Mesothelial cell of epicardium (in vitro differentiated cells): Measurements from ENCODE around the gene ALS2. TPM values are rescaled to one million over a fixed set of nuclear protein-coding genes. Genes with fewer than 3 reads are reported as not detected.
A peak's percentile ranks its signal among the peaks of the same experiment; 100 is the strongest.

Source experiments
- DNase-seq, 2 experiments: peaks; one replicate each; pipeline ENCODE4 v3.0.0; 2021; ENCODE audit warnings: low spot score in 2 of 2; ENCODE audit not compliant: unreplicated experiment in 2 of 2
- H3K27ac Mint-ChIP-seq: 2 replicates; pipeline ENCODE4 v1.8.0; 2021; ENCODE audit warnings: mixed read lengths
- H3K27me3 Mint-ChIP-seq: 2 replicates; pipeline ENCODE4 v1.8.0; 2021; ENCODE audit warnings: low read depth, mixed read lengths
- H3K36me3 Mint-ChIP-seq: 2 replicates; pipeline ENCODE4 v1.8.0; 2021; ENCODE audit warnings: mixed read lengths
- H3K4me1 Mint-ChIP-seq: 2 replicates; pipeline ENCODE4 v1.8.0; 2021; ENCODE audit warnings: mixed read lengths
- H3K4me3 Mint-ChIP-seq: 2 replicates; pipeline ENCODE4 v1.8.0; 2021; ENCODE audit warnings: mild to moderate bottlenecking, moderate library complexity, mixed read lengths
- H3K9me3 Mint-ChIP-seq: 2 replicates; pipeline ENCODE4 v1.8.0; 2021; ENCODE audit warnings: mixed read lengths
- CTCF ChIP-seq: fragments of 200-600 bp; sonication (generic); IDR thresholded peaks from one replicate; pipeline ENCODE4 v1.5.0; 2021; ENCODE audit warnings: antibody characterized with exemption; ENCODE audit not compliant: unreplicated experiment
- total RNA-seq: library from RNA; stranded (reverse); gene quantifications from 3 replicates; pipeline ENCODE4 v1.2.1, GENCODE V29; 2021

ALS2 gene
- total RNA-seq, 1 donor from 2014 or later: 36.1 TPM

GRCh38 chr2:201797175-201797840 lies 16.6 kb upstream of the ALS2 start:
- no peak for DNase-seq
- no peak for TF ChIP-seq CTCF
- Mint-ChIP-seq H3K27me3 (no peaks in the 10 kb centered on the region), H3K4me3 (no peak overlapping the region), H3K4me1 (peaks cover 28% of the 10 kb centered on the region), H3K27ac (no peak overlapping the region), H3K36me3 (no peaks in the 10 kb centered on the region), H3K9me3 (peaks cover 3% of the 10 kb centered on the region)

GRCh38 chr2:201796478-201796865 lies 15.7 kb upstream of the ALS2 start:
- Mint-ChIP-seq H3K36me3 (no peaks in the 10 kb centered on the region), H3K27me3 (no peaks in the 10 kb centered on the region), H3K4me3 (no peak overlapping the region), H3K27ac (no peak overlapping the region), H3K9me3 (no peaks in the 10 kb centered on the region), H3K4me1 (peaks cover 28% of the 10 kb centered on the region)
- no peak for DNase-seq
- TF ChIP-seq CTCF: no peak

GRCh38 chr2:201795607-201796477 lies 15.1 kb upstream of the ALS2 start:
- Mint-ChIP-seq H3K4me3 (no peak overlapping the region), H3K9me3 (no peaks in the 10 kb centered on the region), H3K36me3 (no peaks in the 10 kb centered on the region), H3K4me1 (peaks cover 28% of the 10 kb centered on the region), H3K27ac (peak overlapping the region; percentile 23), H3K27me3 (no peaks in the 10 kb centered on the region)
- DNase-seq: no peak
- peak; percentile 53 for TF ChIP-seq CTCF

- no peak for DNase-seq
- Mint-ChIP-seq H3K9me3 (no peaks in the 10 kb centered on the region), H3K4me3 (no peak overlapping the region), H3K27me3 (no peaks in the 10 kb centered on the region), H3K36me3 (no peaks in the 10 kb centered on the region), H3K4me1 (peaks cover 31% of the 10 kb centered on the region), H3K27ac (no peak overlapping the region)
- no peak for TF ChIP-seq CTCF
Measured at GRCh38 chr2:201794294-201794693, 13.6 kb upstream of the ALS2 start.

GRCh38 chr2:201793631-201794030 lies 12.9 kb upstream of the ALS2 start:
- TF ChIP-seq CTCF: no peak
- Mint-ChIP-seq H3K4me3 (no peak overlapping the region), H3K9me3 (no peaks in the 10 kb centered on the region), H3K27ac (peak overlapping the region; percentile 9), H3K27me3 (no peaks in the 10 kb centered on the region), H3K4me1 (peaks cover 35% of the 10 kb centered on the region), H3K36me3 (no peaks in the 10 kb centered on the region)
- DNase-seq: no peak
